ENCODE results near the gene AHCYL2. TPM values are rescaled to one million over a fixed set of nuclear protein-coding genes. Genes with fewer than 3 reads are reported as not detected.
"Not testable (repeated sequence)": the region's sequence is repeated elsewhere in the genome, so short reads cannot be mapped to it uniquely, and the experiment has no call there.

Gene AHCYL2
- total RNA-seq, 1 experiment from 2014 or later: 4.2 TPM

- not testable (repeated sequence) for DNase-seq (ENCODE audit: low read depth)
These were observed 222.6 kb downstream of the AHCYL2 start for GRCh38 chr7:129447445-129447844.

DNA sequence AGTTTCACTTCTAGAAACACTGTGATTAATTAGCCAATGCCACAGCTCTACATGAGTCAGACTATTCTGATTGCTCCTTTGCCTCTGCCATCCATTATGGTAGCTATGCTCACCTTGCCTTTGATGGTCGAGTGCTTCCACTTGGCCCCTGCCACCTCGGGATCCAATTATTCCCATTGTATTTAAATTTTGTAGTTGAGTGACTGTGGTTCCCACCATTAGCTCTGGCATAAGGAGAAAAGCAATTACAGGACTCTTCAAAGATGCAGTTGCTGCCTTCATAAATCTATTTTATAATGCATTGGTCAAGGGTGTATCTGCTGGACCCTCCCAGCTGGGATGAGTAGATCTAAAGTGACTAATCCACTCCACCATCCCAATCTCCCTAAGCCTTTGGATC lies 223.8 kb downstream of the AHCYL2 start:
- DNase-seq (ENCODE audit: low read depth): not testable (repeated sequence)

- DNase-seq (ENCODE audit: low read depth): no peak
These were observed 225.5 kb downstream of the AHCYL2 start for GRCh38 chr7:129450295-129450694.

DNA sequence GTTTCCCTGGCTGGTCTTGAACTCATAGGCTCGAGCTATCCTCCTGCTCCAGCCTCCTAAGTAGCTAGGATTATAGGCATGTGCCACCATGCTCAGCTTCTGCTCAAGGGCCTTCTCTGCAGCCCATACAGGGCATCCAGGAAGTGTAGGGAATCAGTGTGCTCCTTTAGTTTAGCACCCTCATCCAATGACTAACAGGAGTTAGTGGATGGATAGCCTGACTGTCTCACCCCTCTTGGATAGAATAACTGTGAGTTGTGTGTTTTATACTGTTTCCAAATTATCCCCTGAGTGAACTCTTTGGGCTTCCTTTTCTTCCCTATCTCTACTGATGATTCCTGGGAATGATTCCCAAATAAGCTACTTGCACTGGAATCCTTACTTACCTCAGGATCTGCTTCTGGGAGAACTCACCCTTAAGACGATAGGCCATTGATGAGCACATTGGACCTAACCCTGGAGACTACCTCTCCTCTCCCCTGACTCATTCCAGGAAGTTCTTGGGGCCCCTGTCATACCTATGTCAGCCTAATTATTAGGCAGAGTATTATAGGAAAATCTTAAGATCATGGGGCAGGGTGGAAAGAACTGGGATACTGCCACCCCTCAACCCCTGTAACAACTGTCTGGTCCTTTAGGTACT lies 227.9 kb downstream of the AHCYL2 start:
- DNase-seq (ENCODE audit: low read depth): no peak

DNA sequence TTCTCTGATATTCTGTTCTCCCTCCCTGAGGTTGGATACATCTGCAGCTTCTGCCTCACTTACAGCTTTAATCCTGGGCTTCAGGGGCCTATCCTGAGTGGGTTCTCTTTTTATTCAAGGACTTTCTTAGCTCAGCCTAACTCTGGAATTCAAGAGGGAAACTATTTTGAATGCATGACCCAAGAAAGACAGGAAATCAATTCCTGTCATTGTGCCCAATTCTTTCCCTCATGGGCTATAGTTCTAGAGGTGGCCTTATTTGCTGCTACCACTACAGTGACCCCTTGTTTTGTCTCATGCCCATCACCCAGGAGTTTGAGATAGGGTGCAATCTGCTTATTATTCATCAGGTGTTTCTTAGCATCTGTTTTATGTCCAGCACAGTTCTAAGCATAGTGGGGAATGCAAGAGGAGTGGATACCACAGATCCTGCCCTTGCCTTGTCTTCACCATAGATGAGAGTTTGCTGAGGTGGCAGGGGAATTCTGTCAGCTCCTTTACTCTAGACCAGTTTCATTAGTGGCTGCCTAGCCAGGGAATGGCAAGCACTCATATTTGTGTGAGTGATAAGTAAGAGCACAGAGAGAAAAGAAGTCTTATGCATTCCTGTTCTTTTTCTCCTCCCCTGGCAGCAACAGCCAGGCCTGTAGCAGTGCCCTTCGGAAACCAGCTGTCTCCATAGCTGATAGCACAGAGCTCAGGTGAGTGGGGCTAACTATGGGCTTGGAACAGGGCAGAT lies 228.8 kb downstream of the AHCYL2 start:
- no peak for DNase-seq (ENCODE audit: low read depth)

DNA sequence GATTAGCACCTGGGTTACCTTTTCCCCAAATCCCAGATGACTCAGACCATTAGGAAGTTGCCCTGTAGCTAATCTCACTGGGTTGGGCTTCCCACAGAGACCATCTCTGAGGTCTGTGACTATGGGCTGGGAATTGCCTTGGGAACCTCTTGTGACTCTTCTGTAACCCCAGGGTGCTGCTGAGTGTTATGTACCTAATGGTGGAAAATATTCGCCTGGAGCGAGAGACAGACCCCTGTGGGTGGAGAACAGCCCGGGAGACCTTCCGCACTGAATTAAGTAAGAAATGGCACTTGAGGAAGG lies 229.4 kb downstream of the AHCYL2 start:
- DNase-seq (ENCODE audit: low read depth): no peak

DNA sequence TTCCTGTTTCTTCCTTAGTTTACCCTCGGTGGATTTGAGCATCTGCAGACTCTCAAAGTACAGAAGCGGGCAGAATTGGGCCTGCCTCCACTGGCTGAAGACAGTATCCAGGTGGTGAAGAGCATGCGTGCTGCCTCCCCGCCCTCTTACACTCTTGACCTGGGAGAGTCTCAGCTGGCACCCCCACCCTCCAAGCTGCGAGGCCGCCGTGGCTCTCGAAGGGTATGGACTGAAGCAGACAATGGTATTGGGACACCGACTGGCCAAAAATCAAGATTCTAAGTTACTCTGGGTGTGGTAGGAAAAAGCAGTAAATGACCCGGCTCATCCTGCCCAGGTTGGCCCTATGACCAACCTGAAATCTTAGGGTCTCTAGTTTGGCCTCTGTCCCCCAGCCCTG lies 231.6 kb downstream of the AHCYL2 start:
- DNase-seq (ENCODE audit: low read depth): no peak

GRCh38 chr7:129457101-129457500 lies 232.3 kb downstream of the AHCYL2 start:
- DNase-seq (ENCODE audit: low read depth): no peak

GRCh38 chr7:129458171-129458570 lies 233.3 kb downstream of the AHCYL2 start:
- DNase-seq (ENCODE audit: low read depth): no peak

- no peak for DNase-seq (ENCODE audit: low read depth)
These were observed 237.0 kb downstream of the AHCYL2 start for GRCh38 chr7:129461809-129462208.

DNA sequence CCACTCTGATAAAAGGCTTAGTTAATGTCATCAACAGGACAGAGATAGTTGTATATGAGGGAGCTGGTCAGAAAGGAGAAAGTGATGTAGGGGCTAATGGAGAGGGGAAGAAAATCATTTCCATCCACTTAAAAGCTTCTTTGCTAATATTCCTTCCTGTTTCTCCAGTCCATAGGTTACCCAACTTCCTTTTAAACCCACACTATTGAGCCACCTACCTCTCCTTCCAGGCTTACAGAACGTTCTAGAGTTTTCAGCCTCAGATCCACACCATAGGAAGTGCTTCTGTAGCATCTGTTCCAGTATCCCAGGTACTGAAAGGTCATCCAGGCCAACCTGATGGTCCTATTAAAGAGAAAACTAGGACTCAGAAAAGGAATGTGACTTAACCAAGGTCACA lies 237.6 kb downstream of the AHCYL2 start:
- no peak for DNase-seq (ENCODE audit: low read depth)

GRCh38 chr7:129464194-129464593 lies 239.4 kb downstream of the AHCYL2 start:
- no peak for DNase-seq (ENCODE audit: low read depth)

- DNase-seq (ENCODE audit: low read depth): no peak
These were observed 240.2 kb downstream of the AHCYL2 start for GRCh38 chr7:129465080-129465479.

- DNase-seq (ENCODE audit: low read depth): no peak
These were observed 242.0 kb downstream of the AHCYL2 start for GRCh38 chr7:129466796-129467195.

DNA sequence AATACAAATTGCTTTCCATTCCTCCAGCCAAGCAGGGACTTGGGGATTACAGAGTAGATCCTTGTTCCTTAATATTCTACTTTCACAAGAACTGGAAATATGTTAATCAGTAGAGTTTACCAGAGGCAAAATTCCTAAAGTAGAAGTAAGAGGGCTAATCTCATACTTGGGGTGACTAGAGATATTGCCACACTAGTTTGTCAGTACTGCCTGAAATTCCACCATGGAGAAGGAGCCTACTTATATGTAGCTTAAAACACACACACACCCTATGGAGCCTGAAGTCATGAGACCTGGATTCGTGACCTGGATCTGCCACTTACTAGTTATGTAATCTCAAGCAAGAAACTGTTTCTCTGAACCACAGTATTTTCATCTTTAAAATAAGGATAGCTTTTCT lies 243.3 kb downstream of the AHCYL2 start:
- DNase-seq (ENCODE audit: low read depth): no peak

DNA sequence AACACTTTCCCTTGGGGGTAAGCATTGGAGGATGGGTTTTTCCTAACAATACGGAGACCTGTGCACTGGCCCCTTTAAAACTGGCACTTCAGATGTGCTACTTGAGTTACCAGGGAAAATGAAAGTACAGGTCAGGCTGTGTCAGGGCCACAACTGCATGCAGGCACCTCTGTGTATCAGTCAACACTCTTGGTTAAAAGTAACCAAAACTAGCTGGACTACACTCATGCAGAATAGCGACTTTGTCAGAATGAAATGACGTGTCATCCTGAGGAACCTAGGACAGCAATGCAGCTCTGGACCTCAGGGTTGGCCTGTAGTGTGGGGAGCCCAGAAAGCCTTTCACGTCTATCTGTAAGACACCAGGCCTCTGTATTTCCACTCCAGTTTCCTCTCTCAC lies 243.7 kb downstream of the AHCYL2 start:
- DNase-seq (ENCODE audit: low read depth): no peak

DNA sequence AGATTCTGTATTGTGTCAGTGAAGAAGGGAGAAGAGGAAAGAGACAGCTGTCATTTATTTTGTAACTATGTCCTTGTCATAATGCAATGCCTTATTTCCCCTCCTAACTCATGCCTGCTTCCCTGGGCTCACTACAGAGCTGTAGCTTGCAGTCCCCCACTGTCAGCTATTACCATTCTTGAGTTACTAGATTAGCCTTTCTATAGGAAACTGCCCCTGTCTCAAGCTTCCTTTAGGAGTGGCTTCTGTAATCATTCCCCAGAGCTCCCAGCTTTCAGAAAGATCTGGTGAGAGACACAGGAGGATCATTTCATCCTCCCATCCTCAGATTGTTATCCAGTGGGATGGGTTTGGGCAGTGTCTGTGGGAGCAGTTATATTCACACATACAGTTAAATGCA lies 245.1 kb downstream of the AHCYL2 start:
- no peak for DNase-seq (ENCODE audit: low read depth)

DNA sequence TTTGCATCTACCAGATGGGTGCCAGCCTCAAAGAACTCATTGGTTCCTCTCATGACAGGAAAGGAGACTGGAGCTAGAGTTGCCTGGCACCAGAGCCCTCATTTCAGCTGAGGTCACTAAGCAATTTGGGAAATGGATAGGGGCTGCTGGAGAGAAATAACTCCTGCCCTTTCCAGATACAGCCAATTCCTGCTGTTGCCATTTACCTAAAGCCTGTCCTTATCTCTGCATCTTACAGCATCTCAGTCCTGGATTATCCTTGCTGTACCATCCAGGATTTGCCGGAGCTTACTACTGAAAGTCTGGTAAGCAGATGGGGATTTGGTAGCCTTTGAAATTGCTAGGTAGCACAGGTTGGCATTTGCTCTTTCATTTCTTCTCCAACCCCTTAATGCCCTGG lies 245.6 kb downstream of the AHCYL2 start:
- no peak for DNase-seq (ENCODE audit: low read depth)

DNA sequence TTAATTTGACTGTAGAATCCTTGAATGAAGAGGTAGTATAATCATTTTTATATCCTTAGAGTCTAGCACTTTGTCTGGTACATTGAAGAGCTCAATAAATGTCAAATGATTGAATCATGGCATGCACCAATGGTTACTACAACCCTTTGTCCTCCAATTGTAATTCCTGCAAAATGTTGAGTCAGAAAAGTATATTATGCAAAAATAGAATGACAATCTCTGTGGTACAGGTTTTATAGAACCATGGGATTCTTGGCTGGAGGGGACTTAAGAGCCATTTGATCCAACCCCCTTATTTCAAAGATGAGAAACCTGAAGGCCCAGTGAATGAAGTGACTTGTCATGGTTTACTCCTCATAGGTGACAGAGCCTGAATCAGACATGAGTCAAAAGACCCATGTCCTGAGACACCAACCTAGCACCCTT lies 246.6 kb downstream of the AHCYL2 start:
- DNase-seq (ENCODE audit: low read depth): peak; percentile 28

DNA sequence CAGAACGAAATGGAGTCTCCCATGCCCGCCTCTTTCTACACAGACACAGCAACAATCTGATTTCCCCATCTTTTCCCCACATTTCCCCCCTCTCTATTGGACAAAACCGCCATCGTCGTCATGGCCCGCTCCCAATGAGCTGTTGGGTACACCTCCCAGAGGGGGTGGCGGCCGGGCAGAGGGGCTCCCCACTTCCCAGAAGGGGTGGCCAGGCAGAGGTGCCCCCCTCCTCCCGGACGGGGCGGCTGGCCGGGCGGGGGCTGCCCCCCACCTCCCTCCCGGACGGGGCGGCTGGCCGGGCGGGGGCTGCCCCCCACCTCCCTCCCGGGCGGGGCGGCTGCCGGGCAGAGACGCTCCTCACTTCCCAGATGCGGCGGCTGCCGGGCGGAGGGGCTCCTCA lies 251.1 kb downstream of the AHCYL2 start:
- DNase-seq (ENCODE audit: low read depth): not testable (repeated sequence)

DNA sequence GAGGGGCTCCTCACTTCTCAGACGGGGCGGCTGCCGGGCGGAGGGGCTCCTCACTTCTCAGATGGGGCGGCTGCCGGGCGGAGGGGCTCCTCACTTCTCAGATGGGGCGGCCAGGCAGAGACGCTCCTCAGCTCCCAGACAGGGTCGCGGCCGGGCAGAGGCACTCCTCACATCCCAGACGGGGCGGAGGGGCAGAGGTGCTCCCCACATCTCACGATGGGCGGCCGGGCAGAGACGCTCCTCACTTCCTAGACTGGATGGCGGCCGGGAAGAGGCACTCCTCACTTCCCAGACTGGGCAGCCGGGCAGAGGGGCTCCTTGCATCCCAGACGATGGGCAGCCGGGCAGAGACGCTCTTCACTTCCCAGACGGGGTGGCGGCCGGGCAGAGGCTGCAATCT lies 251.6 kb downstream of the AHCYL2 start:
- not testable (repeated sequence) for DNase-seq (ENCODE audit: low read depth)

All from HT1080 (cell line).